ENCODE measurements around the gene UBA6.
"Not testable (repeated sequence)": the region's sequence is repeated elsewhere in the genome, so short reads cannot be mapped to it uniquely, and the experiment has no call there.

Gene UBA6

DNA sequence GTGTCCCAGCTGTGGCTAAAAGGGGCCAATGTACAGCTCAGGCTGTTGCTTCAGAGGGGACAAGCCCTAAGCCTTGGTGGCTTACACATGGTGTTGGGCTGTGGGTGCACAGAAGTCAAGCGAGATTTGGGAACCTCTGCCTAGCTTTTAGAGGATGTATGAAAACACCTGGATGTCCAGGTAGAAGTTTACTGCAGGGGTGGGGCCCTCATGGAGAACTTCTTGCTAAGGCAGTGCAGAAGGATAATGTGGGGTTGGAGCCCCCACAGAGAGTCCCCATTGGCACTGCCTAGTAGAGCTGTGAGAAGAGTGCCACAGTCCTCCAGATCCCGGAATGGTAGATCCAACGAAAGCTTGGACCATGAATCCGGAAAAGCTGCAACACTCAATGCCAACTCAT lies 40.5 kb downstream of the UBA6 start:
- DNase-seq (ENCODE audit: low spot score): no peak

DNA sequence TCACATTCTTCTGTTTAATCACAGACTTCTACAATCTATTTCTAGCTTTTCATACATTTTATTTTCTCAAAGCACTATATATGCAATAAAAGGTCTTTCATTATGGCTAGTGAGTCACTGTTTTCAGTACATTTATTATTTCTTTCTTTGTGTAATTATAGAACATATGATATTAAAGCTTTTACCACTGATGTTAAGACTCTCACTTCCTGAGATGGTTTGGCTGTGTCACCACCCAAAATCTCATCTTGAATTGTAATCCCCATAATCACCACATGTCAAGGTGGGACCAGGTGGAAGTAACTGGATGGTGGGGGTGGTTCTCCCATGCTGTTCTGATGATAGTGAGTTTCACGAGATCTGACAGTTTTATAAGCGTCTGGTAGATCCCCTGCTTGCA lies 41.9 kb downstream of the UBA6 start:
- no peak for DNase-seq (ENCODE audit: low spot score)

GRCh38 chr4:67658302-67658701 lies 42.7 kb downstream of the UBA6 start:
- no peak for DNase-seq (ENCODE audit: low spot score)

GRCh38 chr4:67651536-67651935 lies 49.4 kb downstream of the UBA6 start:
- no peak for DNase-seq (ENCODE audit: low spot score)

GRCh38 chr4:67638136-67638535 lies 62.8 kb downstream of the UBA6 start:
- DNase-seq (ENCODE audit: low spot score): no peak

GRCh38 chr4:67636978-67637377 lies 64.0 kb downstream of the UBA6 start:
- DNase-seq (ENCODE audit: low spot score): not testable (repeated sequence)

DNA sequence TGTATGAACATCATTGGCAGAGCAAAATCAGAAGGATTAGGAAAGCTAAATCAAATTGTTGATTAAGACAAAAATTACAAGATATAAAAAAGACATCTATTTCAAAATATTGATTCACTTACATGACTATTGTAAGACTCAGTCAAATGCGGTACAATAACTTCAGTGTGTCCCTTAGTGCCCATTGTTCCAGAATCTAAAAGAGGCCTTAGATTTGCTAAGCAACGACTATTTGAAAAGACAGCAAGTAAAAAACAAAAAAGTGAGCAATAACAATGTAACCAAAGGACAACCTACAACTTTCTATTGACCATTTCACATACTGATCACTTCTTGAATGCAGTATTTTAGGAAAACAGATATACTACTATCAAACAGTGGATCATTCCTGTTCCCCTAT lies 65.6 kb downstream of the UBA6 start:
- DNase-seq (ENCODE audit: low spot score): no peak

DNA sequence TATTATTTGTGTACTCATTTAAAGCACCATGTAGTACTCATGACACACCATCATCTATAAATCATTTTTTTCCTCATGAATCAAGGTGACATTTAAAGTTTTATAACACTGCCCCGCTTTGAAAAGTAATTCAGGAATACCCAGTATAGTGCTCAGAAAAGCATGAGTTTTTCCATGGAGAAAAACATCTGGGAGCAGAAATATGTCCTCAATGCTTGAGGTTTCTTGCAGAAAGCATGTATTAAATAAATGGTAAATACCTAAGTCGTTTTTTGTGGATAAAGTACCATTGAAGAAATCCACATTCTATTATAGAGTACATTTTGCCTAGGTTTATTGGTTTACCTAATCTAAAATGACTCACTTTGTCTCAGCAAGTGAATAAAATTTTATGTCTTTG lies 66.2 kb downstream of the UBA6 start:
- DNase-seq (ENCODE audit: low spot score): no peak

DNA sequence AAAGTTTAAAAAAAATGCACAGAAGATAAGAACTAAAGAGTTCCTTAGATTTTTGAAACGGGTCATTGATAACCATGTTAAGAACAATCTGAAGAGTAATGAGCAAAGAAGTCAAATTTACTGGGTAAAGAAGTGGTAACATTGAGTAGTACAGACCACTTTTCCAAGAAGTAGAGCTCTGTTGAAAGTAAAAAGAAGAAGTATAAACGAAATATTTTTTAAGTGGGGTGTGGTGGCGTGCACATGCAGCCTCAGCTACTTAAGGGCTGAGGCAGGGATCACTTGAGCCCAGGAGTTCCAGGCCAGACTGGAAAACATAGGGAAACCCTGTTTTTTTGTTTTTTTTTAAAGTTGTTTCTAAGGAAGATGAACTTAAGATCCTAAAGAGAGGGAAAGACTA lies 68.5 kb downstream of the UBA6 start:
- DNase-seq (ENCODE audit: low spot score): no peak

GRCh38 chr4:67624939-67625338 lies 76.0 kb downstream of the UBA6 start:
- no peak for DNase-seq (ENCODE audit: low spot score)

DNA sequence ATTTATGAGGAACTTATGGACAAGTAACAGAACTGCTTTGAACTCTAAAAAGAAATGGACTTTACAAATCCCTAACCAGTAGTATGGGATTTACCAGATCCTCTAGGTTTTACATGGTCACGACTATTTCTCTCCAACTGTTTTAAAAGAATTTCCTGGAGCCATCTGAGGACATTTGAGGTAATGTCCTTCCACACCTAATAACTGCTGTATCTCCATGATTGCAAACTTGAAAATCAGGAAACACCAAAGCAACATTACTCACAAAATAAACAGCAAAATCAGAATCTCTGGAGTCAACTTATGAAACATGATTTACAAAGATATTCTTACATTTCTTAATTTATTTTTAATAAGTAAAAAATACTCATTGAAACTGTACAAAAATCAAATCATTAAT lies 84.5 kb downstream of the UBA6 start:
- DNase-seq (ENCODE audit: low spot score): no peak

- DNase-seq (ENCODE audit: low spot score): no peak
Measured at GRCh38 chr4:67615119-67615518, 85.8 kb downstream of the UBA6 start.

GRCh38 chr4:67614186-67614585 lies 86.8 kb downstream of the UBA6 start:
- DNase-seq (ENCODE audit: low spot score): no peak

- DNase-seq (ENCODE audit: low spot score): no peak
Measured at GRCh38 chr4:67608027-67608426, 92.9 kb downstream of the UBA6 start.

GRCh38 chr4:67604749-67605148 lies 96.2 kb downstream of the UBA6 start:
- DNase-seq (ENCODE audit: low spot score): no peak

DNA sequence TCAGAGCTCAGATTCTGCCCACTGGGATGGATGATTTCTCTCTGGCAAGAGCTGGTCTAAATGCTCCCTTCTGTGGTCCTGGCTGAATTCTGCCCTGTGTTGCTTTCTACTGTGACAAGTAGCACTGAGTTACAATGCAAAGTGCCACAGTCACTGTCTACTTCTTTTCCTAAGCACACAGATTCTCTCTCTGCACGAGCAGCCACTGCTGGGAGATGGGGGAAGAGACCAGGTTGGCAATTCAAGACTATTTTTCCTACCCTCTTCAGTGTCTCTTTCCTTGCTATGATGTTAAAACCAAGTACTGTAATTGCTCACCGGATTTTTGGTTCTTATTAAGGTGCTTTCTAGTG lies 97.0 kb downstream of the UBA6 start:
- no peak for DNase-seq (ENCODE audit: low spot score)

GRCh38 chr4:67603310-67604028 lies 97.5 kb downstream of the UBA6 start:
- DNase-seq (ENCODE audit: low spot score): no peak

DNA sequence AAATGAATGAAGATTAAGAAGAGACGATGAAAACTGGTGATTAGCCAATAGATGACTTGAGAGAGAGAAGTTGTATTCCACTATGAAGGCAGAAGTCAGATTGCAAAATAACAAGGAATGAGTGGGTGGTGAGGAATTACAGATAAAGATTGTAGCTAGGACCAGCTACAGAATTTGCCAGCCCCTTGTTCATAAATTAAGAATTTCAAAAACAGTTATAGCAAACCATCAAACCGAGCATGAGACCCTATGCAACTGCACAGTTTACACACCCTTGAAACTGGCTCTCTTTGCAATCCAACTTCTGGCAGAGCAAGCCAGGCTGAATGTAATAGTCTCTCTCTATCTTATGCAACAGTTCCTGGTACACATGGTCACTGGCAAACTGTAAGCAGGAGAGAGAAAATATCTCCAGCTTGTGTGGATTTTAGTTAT lies 107.2 kb downstream of the UBA6 start:
- no peak for DNase-seq (ENCODE audit: low spot score)

DNA sequence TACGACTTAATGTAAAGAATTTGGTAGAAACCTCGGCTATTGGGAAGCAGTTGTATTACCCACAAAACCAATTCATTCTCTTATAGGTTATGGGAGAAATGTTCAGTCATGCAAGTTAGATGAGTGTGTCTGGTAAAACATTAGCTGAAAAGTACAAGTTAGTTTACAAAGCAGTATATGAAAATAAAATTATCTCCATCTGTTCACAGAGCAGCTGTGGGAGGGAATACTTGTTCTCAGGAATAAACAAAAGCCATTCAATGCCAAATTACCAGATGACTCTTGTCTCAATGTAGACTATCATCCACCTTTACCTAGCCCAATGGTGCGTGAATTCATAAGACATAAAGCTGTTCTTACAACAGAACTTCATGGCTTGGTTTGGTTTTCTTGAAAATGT lies 113.8 kb downstream of the UBA6 start:
- no peak for DNase-seq (ENCODE audit: low spot score)

DNA sequence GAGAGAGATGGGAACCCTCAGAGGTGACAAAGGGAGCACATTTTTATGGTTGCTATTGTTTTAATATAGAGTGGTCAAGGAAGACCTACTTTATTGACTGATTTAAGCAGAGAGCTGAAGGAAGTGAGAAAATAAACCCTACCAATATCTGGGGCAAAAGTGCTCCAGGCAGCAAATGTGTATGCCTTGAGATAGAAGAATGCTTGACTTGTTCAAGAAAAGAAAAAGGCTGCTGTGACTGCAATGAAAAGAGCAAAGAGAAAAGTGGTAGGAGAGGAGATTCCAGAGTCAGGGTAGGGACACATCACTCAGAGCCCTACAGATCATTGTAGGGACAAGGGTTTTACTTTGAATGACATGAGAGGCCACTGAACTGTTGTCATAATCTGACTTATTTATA lies 116.5 kb downstream of the UBA6 start:
- DNase-seq (ENCODE audit: low spot score): no peak

GRCh38 chr4:67581913-67582312 lies 119.0 kb downstream of the UBA6 start:
- no peak for DNase-seq (ENCODE audit: low spot score)

GRCh38 chr4:67581208-67581857 lies 119.6 kb downstream of the UBA6 start:
- DNase-seq (ENCODE audit: low spot score): no peak

GRCh38 chr4:67580577-67580976 lies 120.4 kb downstream of the UBA6 start:
- DNase-seq (ENCODE audit: low spot score): no peak

GRCh38 chr4:67576538-67576937 lies 124.4 kb downstream of the UBA6 start:
- DNase-seq (ENCODE audit: low spot score): no peak
